Globus pallidus (tissue), 1 donor: Measurements from ENCODE around the gene GMDS.

ENCODE experiments used
- DNase-seq: peaks from one replicate; pipeline ENCODE4 v3.0.0-alpha.2; 2015; ENCODE audit warnings: low spot score

The GMDS gene

DNA sequence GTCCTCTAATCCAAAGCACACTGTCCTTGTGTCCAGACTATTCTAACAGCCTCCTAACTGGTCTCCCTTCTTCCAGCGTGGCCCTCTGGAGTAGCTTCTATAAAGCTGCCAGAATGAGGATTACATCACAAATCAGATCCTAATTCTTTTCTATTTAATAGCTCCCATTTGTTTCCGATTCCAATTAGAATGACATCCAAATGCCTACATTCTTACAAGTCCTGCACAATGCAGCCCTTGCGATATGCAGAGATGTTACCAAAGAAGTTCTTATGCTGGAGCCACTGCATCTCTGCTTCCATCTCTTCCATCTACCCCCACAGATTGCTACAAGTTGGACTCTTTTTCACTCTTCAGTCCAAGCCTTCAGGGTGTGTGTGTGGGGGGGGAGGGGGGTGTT is 40.0 kb downstream of the GMDS start:
- DNase-seq = no peak

DNA sequence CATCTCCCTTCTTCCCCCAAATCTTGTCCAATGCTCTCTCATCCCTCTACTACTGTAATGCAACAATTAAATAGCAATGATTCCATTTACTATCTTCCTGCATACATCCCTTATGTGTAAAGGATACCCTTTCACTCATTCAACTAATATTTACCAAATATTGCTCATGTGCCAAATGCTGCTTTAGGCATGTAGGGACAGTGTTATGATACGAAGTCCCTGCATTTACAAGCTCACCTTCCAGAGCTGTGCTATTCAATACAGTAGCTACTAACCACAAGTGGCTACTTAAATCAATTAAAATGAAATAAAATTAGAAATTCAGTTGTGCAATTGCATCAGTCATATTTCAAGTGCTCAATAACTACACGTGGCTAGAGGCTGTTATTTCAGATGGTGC is 41.1 kb downstream of the GMDS start:
- DNase-seq = no peak

GRCh38 chr6:2203264-2203663 is 42.1 kb downstream of the GMDS start:
- DNase-seq = no peak

GRCh38 chr6:2197984-2198383 is 47.4 kb downstream of the GMDS start:
- DNase-seq = no peak

DNA sequence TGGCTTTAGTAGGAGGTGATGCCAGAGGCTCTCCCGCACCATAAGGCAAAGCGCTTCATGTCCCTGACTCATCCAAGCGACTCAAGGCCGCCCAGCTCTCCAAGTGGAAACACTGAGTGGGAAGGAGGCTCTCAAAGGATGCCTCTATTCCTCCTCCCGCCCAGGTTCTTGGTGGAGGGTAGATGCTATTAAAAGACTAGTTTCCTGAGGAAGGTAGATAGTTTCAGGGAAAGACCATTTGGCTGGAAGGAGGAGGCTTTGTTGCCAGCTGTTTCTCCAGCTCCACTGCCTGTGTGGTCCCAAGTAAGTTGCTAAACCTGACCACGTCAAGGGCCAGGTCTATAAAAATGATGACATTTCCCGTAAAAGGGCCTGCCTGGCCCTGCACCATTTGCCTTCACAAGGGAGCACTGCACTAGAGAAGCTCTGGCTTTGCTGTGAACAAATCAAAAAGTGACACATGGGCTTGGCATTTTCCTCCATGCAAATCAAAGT is 48.2 kb downstream of the GMDS start:
- no peak for DNase-seq

DNA sequence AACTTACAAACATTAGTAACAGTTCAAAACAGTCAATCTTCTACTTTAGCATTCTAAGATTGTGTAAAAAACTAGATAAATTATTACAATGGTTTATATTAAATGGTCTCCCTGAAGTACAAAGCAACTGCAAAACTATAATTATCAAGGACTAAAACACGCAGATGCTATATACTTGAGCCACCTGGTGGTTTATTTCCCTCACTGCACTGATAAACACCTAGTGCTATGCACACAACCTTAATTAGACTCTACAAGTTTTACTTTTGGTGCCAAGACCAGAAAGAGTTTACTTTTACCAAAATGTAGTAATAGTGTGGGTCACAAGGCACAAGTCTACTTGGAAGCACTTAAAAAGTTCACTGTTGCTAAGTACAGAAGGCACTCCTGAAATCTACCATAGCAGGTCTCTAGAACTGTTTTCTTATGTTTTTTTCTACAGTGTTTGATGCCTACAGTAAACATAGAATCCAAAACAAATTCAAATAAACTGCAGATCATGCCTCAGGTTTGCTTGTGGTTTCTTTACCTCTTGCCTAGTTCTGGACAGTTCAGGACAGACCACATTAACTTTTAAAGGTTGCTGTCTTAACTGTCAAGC is 49.2 kb downstream of the GMDS start:
- peak; percentile 28 for DNase-seq

DNA sequence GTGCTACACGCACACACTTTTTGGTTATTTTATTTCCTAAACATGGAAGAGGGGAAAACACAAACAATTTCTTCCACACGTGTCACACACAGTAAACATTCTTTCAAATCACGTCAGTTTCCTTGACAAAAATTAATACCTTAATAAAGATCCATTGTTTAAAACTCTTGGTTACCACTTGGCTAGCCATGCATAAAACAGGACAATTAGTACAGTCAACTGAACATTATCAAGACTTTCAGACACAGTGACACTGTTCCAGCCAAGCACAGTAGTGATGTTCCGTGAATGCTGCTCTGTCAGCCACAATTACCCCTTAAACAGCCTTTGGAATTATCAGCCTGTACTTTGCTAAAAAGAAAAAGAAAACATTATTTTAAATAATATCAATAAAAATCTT is 50.8 kb downstream of the GMDS start:
- DNase-seq = no peak

DNA sequence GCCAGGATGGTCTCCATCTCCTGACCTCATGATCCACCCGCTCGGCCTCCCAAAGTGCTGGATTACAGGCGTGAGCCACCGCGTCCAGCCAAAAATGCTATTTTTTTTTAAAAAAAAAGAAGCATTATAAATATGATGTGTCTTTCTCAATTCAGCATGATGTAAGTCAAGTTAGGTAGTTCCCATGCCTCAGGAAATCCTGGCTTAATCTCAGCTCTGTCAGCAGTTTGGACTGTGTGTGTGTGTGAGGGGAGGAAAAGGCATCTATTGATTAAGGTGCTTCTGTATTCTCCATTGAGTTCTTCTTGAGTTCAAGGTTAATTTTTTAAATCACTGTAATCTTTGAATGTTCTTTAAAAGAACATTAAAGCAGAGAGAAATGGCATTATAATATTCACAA is 51.5 kb downstream of the GMDS start:
- no peak for DNase-seq

- no peak for DNase-seq
These were observed 52.4 kb downstream of the GMDS start for GRCh38 chr6:2192976-2193375.

DNA sequence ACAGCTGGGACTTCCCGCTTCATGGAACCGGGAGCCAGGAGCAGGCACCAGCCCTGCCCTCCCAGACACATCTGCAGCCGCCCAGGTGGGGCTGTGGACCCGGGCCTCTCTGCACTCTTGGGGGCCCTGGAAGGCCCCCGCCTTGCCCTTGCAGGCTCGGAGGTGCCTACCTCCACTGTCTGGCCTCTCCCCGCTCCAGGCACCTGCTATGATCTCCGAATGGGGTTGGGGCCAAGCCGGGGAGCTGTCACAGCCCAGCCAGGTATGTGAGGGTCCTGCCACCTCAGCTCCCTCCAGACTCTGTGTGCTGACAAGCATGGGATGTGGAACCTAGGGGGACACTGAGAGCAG is 54.0 kb downstream of the GMDS start:
- DNase-seq = no peak

DNA sequence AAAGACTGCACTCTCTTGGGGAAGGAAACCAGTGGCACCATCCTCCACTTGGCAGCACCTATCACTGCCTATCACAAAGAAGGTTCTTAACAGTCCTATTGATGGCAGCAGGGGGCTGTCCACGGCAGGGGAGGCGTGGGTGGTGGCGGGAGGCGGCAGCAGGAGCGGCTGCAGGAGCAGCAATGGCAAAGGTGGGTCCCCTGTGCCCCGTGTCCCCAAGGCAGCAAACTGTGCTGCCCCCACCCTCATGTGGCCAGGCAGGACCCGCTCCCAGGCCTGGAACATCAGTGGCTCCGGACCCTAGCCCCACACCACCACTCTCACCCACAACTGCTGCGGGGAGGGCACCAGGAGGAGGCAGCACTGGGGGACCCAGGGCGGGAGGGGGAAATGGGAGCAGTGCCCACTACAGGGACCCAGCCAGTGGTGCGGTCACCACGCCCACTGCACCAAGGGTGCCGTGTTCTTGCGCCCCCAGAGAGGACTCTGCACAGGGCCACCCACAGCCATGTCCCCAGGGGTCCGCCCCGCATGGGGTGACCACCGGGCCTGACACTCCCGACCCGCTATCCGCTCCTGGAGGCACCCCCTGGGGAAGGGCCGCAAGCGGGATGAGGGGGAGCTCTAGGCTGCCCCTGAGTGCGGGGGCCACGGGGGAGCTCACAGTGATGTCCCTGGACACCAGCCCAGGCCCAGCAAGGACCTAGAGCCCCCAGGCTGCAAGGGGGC is 54.6 kb downstream of the GMDS start:
- DNase-seq = no peak

DNA sequence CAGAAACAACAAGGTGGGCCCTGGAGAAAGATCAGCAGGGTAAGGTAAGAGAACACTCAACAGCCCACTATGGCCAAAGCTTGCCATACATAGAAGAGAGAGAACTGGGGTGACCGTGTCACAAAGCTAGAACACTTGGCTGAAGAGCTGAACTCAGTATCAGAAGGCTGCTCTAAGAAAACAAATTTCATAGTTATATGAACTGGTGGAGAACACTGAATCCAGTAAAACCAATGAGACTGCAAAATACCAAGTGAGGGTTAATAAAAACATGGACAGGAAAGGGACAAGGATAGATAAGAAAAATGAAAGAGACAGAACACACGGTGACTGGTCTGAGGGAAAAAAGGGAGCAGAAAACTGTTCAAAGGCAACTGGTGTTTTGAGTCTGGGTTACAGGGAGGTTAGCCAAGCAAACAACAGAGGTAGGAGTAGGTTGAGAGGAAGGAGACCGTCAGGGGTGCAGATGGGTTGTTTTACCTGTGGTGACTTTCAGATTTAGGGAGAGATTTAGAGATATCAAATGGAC is 56.5 kb downstream of the GMDS start:
- no peak for DNase-seq

DNA sequence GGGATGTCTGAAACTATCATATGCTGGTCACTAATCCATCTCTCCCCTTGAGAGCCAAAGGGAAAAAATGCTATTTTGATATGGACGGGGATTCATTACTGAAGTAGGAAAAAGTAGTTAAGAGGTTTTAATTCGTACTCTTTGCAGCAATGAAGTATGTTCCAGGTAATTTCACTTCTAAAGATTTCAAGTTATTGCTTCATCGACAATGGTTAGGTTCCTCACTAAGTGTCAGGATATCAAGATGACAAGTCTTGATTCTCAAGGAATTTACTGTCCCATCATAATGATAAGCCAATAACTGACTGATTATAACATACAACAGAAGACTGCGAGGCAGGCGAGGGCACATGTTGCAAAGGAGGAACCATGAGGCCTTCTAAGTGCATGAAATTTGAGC is 57.0 kb downstream of the GMDS start:
- DNase-seq = no peak

GRCh38 chr6:2187826-2188225 is 57.6 kb downstream of the GMDS start:
- no peak for DNase-seq

DNA sequence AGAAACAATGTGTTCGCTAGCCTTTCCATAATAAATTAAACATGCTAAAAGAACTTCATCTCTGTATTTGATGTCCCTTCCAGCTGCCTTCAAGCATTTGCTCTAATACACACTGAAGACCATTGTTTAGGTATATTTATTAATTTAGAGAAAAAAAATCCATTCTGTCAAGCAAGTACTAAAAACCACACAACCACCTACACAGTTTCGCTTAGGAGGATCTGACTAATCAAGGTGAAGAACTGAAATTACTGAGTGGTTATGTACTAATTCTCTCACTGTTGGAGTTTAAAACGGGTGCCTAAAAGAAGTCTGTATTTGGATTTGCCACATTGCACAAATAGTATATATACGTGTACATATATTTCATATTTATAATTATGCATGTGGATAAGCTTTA is 58.9 kb downstream of the GMDS start:
- no peak for DNase-seq

DNA sequence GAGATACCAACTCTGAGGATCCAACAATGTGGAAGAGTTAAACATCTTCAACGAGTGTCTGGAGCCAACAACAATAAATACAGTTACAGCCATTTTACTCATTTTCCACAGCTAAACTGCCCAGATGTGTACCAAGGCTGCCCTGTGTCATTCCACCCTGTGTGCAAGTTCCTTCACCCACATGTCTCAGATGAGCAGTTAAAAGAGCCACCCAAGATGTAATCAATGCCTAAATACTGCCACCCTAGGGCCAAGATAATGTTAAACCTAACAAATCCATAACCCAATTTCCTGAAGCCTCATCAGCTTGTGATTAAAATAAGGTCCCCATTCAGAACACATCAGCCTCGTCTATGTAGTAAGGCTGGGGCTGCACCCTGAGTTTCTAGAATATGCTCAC is 59.9 kb downstream of the GMDS start:
- DNase-seq = no peak

DNA sequence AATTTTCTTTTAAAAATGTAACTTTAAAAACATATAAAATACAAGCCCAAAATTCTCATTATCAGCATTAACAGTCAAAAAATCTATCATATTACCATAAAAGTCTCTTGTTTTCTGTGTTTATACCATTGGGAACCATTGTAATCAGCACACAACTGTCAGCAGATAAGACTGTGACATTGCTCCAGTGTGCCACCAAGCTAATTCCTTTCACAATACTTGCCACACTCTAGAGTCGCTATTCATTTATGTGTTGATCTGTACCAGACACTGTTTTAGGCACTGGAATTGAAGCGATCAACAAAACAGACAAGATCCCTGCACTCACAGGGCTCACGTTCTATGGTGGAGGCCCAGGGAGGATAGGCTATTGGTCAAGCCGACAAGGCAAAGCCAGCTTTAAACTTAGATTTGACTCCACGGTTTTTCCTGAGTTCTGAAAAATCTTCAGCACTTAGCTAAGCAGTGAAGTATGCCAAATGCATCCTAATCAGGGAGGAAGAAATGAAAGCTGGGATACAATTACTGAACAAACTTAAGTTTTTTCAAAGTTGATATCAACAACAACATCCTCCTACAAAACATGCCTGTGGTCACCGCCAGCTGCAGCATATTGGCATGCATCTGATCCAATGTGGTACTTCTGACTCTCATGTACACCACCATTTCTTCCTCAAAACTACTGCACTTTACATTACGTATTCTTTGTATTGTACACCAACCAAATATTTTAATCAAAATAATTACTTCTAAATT is 60.5 kb downstream of the GMDS start:
- no peak for DNase-seq

- no peak for DNase-seq
These were observed 61.7 kb downstream of the GMDS start for GRCh38 chr6:2183752-2184151.

GRCh38 chr6:2183246-2183645 is 62.2 kb downstream of the GMDS start:
- DNase-seq = no peak

- DNase-seq = peak; percentile 45
These were observed 63.2 kb downstream of the GMDS start for GRCh38 chr6:2182251-2182650.

DNA sequence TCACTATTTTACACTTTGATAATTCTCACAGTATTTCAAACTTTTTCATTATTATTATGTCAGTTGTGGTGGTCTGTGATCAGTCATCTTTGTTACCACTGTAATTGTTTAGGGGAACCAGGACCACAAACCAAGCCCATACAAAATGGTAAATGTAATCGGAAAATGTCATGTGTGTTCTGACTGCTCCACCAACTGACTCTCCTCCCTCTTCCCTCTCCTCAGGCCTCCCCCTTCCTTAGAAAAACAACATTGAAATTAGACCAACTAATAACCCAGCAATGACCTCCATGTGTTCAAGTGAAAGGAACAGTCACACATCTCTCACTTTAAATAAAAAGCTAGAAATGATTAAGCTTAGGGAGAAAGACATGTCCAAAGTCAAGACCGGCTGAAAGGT is 63.8 kb downstream of the GMDS start:
- DNase-seq = no peak

GRCh38 chr6:2179950-2180349 is 65.5 kb downstream of the GMDS start:
- no peak for DNase-seq

GRCh38 chr6:2179241-2179640 is 66.2 kb downstream of the GMDS start:
- DNase-seq = no peak
